Breast epithelium (tissue), 3 donors: ENCODE data around the gene WNT8B.

ENCODE experiments used
- CTCF ChIP-seq, 3 donors: fragments of 450-650 bp; IDR thresholded peaks; one replicate each; pipeline ENCODE4 v1.5.1; 2016 to 2017; ENCODE audit warnings: antibody characterized with exemption in 3 of 3, mild to moderate bottlenecking in 3 of 3, moderate library complexity in 3 of 3
- POLR2A ChIP-seq: fragments of 450-650 bp; IDR thresholded peaks from one replicate; pipeline ENCODE4 v1.6.1; 2016; ENCODE audit warnings: antibody characterized with exemption, mild to moderate bottlenecking, moderate library complexity

DNA sequence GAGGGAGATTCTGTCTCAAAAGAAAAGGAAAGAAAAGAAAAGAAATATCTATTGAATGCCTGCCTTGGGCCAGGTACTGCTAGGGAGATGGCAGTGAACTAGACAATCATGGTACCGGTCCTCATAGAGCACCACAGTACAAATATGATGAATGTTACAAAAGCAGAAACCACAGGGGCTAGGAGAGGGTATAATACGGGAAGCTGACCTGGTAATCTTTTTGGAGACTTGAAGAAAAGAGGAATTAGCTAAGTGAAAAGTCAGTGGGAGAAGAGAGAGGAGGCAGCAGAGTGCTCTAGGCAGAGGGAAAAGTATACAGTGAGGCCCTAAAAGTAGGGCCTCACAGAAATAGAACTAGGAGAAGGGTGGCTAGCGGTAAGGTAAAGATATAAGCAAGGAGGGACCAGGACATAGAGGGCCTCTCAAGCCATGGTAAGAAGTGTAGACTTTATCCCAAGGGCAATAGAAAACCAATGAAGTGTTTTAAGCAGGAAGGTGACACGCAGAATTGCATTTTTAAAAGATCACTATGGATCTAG is 42.8 kb upstream of the WNT8B start:
- TF ChIP-seq CTCF (IDR thresholded peaks at IDR 0.05), result no peak
- no peak for TF ChIP-seq POLR2A
